PFSK-1 (cell line): Measurements from ENCODE around the gene CLCN2.

Experiments used
- FOXP2 ChIP-seq: optimal IDR thresholded peaks from 2 replicates; pipeline ENCODE3; 2011; ENCODE audit warnings: borderline replicate concordance, control low read depth, inconsistent platforms; ENCODE audit not compliant: insufficient read depth; ENCODE audit errors: extremely low read length, extremely low read depth
- POLR2AphosphoS5 ChIP-seq: IDR thresholded peaks from 2 replicates; pipeline ENCODE4 v1.6.1; 2012; ENCODE audit warnings: low read depth, mild to moderate bottlenecking, control low read depth, low read length, moderate library complexity
- REST ChIP-seq, 2 experiments: IDR thresholded peaks; 2 replicates each; pipeline versions ENCODE4 v1.6.1 to v1.8.0; 2011 to 2012; ENCODE audit warnings: low read depth in 2 of 2, low read length in 2 of 2, control low read depth in 1 of 2, inconsistent platforms in 1 of 2, mild to moderate bottlenecking in 1 of 2, moderate library complexity in 1 of 2; ENCODE audit not compliant: insufficient read depth in 1 of 2
- SIN3A ChIP-seq: IDR thresholded peaks from 2 replicates; pipeline ENCODE4 v1.6.1; 2012; ENCODE audit warnings: mild to moderate bottlenecking, low read length, moderate library complexity, borderline replicate concordance; ENCODE audit not compliant: insufficient read depth
- TAF1 ChIP-seq: IDR thresholded peaks from 2 replicates; pipeline ENCODE4 v1.6.1; 2012; ENCODE audit warnings: low read length, control low read depth, borderline replicate concordance; ENCODE audit not compliant: insufficient read depth

CLCN2 gene

GRCh38 chr3:184371570-184372018, 10.2 kb upstream of the CLCN2 start:
- TF ChIP-seq REST (IDR thresholded peaks at IDR 0.05; ENCODE audit: insufficient read depth in 1 of 2, low read depth in 2 of 2, low read length in 2 of 2), result no peak
- no peak for TF ChIP-seq POLR2AphosphoS5
- no peak for TF ChIP-seq SIN3A
- TF ChIP-seq TAF1, result no peak

DNA sequence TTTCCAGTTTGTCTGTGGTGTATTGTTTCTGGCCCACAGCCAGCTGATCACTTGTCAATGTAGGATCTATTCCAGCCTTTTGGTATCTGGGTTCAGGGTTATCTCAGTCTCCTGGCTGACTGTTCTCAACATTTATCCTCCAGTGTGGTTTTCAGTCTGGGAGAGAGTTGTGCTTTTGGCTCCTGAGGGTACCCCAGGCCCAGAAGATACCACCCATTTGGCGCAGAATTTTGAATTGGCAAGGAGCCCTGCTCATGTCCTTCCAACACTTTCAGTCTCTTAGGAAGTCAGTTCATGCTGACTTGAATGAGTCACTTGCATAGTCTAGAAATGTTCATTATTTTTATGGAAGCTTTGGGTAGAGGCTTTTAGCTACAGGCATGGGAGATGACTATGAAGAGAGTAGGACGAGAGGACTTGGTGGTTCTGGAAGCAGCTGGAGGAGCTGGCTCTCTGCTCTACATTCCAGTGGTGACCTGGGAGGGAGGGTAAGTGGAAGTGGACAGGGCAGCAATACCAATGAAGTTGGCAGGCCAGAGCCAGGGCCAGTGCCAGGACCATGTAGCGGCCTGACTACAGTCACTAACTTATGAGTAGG, 7.3 kb upstream of the CLCN2 start:
- TF ChIP-seq FOXP2 (no peak), TAF1 (no peak), SIN3A (no peak), REST (IDR thresholded peaks at IDR 0.05; ENCODE audit: insufficient read depth in 1 of 2, low read depth in 2 of 2, low read length in 2 of 2) (no peak), POLR2AphosphoS5 (no peak)

DNA sequence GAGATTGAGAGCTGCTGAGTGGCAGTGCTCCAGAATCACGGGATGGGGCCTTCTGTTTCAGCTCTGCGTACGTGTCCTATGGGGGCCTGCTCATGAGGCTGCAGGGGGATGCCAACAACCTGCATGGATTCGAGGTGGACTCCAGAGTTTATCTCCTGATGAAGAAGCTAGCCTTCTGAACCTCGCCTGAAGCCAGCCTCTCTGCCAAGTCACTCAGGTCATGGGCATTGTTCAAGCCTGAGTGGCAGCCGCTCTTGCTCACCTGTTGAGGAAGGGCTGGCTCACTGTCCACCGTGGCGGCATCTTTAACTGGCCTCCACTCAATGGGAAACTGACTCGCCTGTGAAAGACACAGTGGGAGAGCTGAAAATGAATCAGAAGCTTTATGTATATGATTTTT, 6.7 kb upstream of the CLCN2 start:
- no peak for TF ChIP-seq SIN3A
- no peak for TF ChIP-seq TAF1
- no peak for TF ChIP-seq POLR2AphosphoS5
- TF ChIP-seq REST (IDR thresholded peaks at IDR 0.05; ENCODE audit: insufficient read depth in 1 of 2, low read depth in 2 of 2, low read length in 2 of 2), result no peak
- TF ChIP-seq FOXP2, result no peak

DNA sequence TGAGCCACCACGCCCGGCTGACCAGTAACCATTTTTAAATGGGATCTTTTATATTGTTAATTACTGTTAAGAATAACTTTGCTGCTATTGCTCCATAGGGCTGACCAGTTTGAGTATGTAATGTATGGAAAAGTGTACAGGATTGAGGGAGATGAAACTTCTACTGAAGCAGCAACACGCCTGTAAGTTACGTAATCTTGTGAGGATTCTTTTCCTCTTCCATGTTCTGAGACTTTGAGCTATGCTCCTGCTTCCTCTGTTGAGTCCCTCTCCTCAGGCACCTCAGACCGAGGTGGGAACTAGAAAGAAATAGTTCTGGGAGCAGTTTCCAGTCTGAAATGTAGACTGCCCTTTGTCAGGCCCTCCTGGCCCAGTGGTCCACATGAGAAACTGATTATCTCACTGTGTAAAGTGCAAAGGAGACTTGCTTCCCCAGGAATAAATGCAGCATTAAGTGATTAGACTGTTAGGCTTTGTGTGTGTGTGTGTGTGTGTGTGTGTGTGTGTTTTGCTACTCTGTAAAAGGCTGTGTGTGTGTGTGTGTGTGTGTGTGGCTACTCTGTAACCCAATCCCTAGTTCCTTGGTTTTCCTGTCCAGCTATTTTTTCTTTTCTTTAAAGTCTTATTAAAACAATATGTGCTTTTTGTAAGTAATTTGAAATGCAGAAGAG, 5.3 kb upstream of the CLCN2 start:
- TF ChIP-seq POLR2AphosphoS5 (no peak), FOXP2 (no peak), SIN3A (no peak), REST (IDR thresholded peaks at IDR 0.05; ENCODE audit: insufficient read depth in 1 of 2, low read depth in 2 of 2, low read length in 2 of 2) (no peak), TAF1 (no peak)
